HCT116 (cell line): ENCODE results near the gene IFNL4. TPM values are rescaled to one million over a fixed set of nuclear protein-coding genes. Genes with fewer than 3 reads are reported as not detected.

Source experiments
- ATAC-seq: fragments of 200-7000 bp; cut with Tn5 transposase; 2 replicates; pipeline ENCODE4 v1.9.1; 2020; ENCODE audit warnings: mild to moderate bottlenecking, moderate library complexity
- BruUV-seq: library from RNA; stranded (reverse); fragments of 400-500 nt; replicated peaks from 2 replicates; lab custom pipeline; 2021; lab: Mats Ljungman, UMichigan
- CTCF ChIA-PET: fragments of 300-600 bp; sonication (Branson Sonifier 250); formaldehyde crosslinking; loops from one replicate; lab custom pipeline; 2021; ENCODE audit warnings: antibody characterized with exemption; lab: Charles Lee
- POLR2A ChIA-PET: fragments of 300-600, 350-600 bp; sonication (Branson Sonifier 250); formaldehyde crosslinking; loops from one replicate; lab custom pipeline; 2021; ENCODE audit warnings: antibody characterized with exemption; lab: Charles Lee
- RAD21 ChIA-PET, 2 experiments: fragments of 300-600 bp; sonication (Branson Sonifier 250); formaldehyde crosslinking; loops; one replicate each; lab custom pipeline; 2023; ENCODE audit warnings: low total read pairs in 2 of 2; ENCODE audit not compliant: uncharacterized antibody in 2 of 2, unreplicated experiment in 2 of 2, low non-redundant PET in 1 of 2; lab: Charles Lee
- DNase-seq: peaks from one replicate; pipeline ENCODE4 v3.0.0-alpha.2; 2010; ENCODE audit warnings: low read depth, low spot score
- H2AFZ ChIP-seq: fragments of 200-600 bp; shearing (Covaris generic), sonication (generic); 2 replicates; pipeline ENCODE4 v1.6.1; 2017; ENCODE audit warnings: low read depth, mixed run types, mixed read lengths, antibody characterized with exemption, low read length; ENCODE audit not compliant: poor library complexity, severe bottlenecking
- H3K27ac ChIP-seq: 2 replicates; pipeline ENCODE4 v1.5.1; 2012; ENCODE audit warnings: low read depth, low read length
- H3K27me3 ChIP-seq: fragments of 200-600 bp; sonication (generic); 2 replicates; pipeline ENCODE4 v1.6.1; 2016; ENCODE audit warnings: mixed run types, low read length, mixed read lengths; ENCODE audit not compliant: insufficient read depth
- H3K36me3 ChIP-seq, 2 experiments: fragments of 200-500 bp in 1 of 2; fragments of 200-600 bp in 1 of 2; sonication (Bioruptor generic) in 1 of 2; sonication (generic) in 1 of 2; 2 replicates each; pipeline versions ENCODE4 v1.5.1 to v1.6.1; 2014 to 2016; ENCODE audit warnings: low read length in 2 of 2, inconsistent platforms in 1 of 2, mixed read lengths in 1 of 2, mixed run types in 1 of 2; ENCODE audit not compliant: insufficient read depth in 2 of 2, control insufficient read depth in 1 of 2
- H3K4me1 ChIP-seq, 2 experiments: fragments of 200-600 bp in 1 of 2; sonication (generic) in 1 of 2; 2 replicates each; pipeline versions ENCODE4 v1.5.1 to v1.6.1; 2012 to 2017; ENCODE audit warnings: low read length in 2 of 2, inconsistent platforms in 1 of 2, mild to moderate bottlenecking in 1 of 2, mixed read lengths in 1 of 2, mixed run types in 1 of 2, moderate library complexity in 1 of 2; ENCODE audit not compliant: insufficient read depth in 2 of 2, control insufficient read depth in 1 of 2
- H3K4me2 ChIP-seq: fragments of 200-600 bp; sonication (generic); 2 replicates; pipeline ENCODE4 v1.6.1; 2017; ENCODE audit warnings: mixed run types, low read length, mixed read lengths
- H3K4me3 ChIP-seq, 2 experiments: fragments of 200-600 bp in 1 of 2; sonication (generic) in 1 of 2; replicated peaks in 1 of 2; 2 replicates each; pipeline ENCODE4 v1.5.1; 2011 to 2016; ENCODE audit warnings: low read length in 2 of 2, control low read depth in 1 of 2, low read depth in 1 of 2, mild to moderate bottlenecking in 1 of 2, mixed read lengths in 1 of 2, mixed run types in 1 of 2
- H3K79me2 ChIP-seq: fragments of 200-600 bp; sonication (generic); 2 replicates; pipeline ENCODE4 v1.6.1; 2017; ENCODE audit warnings: mild to moderate bottlenecking, mixed run types, low read length, moderate library complexity, mixed read lengths; ENCODE audit not compliant: insufficient read depth
- H3K9ac ChIP-seq: fragments of 200-600 bp; sonication (generic); 2 replicates; pipeline ENCODE4 v1.6.1; 2016; ENCODE audit warnings: low read length, mixed read lengths
- H3K9me2 ChIP-seq: fragments of 200-600 bp; sonication (generic), shearing (Covaris generic); 2 replicates; pipeline ENCODE4 v1.6.1; 2017; ENCODE audit warnings: mixed run types, mild to moderate bottlenecking, moderate library complexity; ENCODE audit not compliant: insufficient read depth
- H3K9me3 ChIP-seq, 2 experiments: fragments of 200-500 bp in 1 of 2; fragments of 200-600 bp in 1 of 2; sonication (Bioruptor generic) in 1 of 2; sonication (generic) in 1 of 2; 2 replicates each; pipeline ENCODE4 v1.6.1; 2014 to 2017; ENCODE audit warnings: low read length in 2 of 2, mixed read lengths in 2 of 2, inconsistent platforms in 1 of 2, low read depth in 1 of 2, mild to moderate bottlenecking in 1 of 2, mixed run types in 1 of 2, moderate library complexity in 1 of 2; ENCODE audit not compliant: control insufficient read depth in 1 of 2, insufficient read depth in 1 of 2
- H4K20me1 ChIP-seq: fragments of 200-600 bp; sonication (generic), shearing (Covaris generic); 2 replicates; pipeline ENCODE4 v1.6.1; 2017; ENCODE audit warnings: mixed run types, mild to moderate bottlenecking, moderate library complexity; ENCODE audit not compliant: insufficient read depth
- CBX3 ChIP-seq: IDR thresholded peaks from 2 replicates; pipeline ENCODE4 v1.6.1; 2012; ENCODE audit warnings: low read depth
- CTCF ChIP-seq, 3 experiments: fragments of 200-600 bp in 1 of 3; sonication (generic) in 1 of 3; IDR thresholded peaks in 2 of 3; conservative IDR thresholded peaks in 1 of 3; 2 replicates each; pipeline ENCODE4 v1.5.1; 2012 to 2017; ENCODE audit warnings: low read depth in 2 of 3, low read length in 2 of 3, antibody characterized with exemption in 1 of 3, borderline replicate concordance in 1 of 3, control low read depth in 1 of 3, mild to moderate bottlenecking in 1 of 3, mixed read lengths in 1 of 3, mixed run types in 1 of 3, moderate library complexity in 1 of 3; ENCODE audit not compliant: insufficient read depth in 1 of 3
- JUND ChIP-seq: IDR thresholded peaks from 2 replicates; pipeline ENCODE4 v1.6.1; 2012
- RAD21 ChIP-seq: IDR thresholded peaks from 2 replicates; pipeline ENCODE4 v1.6.1; 2012; ENCODE audit warnings: low read depth, mild to moderate bottlenecking
- SP1 ChIP-seq: IDR thresholded peaks from 2 replicates; pipeline ENCODE4 v1.6.1; 2012; ENCODE audit warnings: low read depth
- SRF ChIP-seq: IDR thresholded peaks from 2 replicates; pipeline ENCODE4 v1.6.1; 2012; ENCODE audit warnings: low read depth
- ZFX ChIP-seq: fragments of 450-650 bp; IDR thresholded peaks from 2 replicates; pipeline ENCODE4 v1.6.1; 2017
- intact Hi-C: fragments of 100-400 bp; cut with micrococcal nuclease; formaldehyde crosslinking; loops from 2 replicates; pipeline ENCODE4 v1.10.0; 2022
- total RNA-seq: library from RNA; stranded (reverse); gene quantifications from one replicate; pipeline ENCODE4 v1.2.1, GENCODE V29; 2021; ENCODE audit not compliant: unreplicated experiment

Gene IFNL4
- total RNA-seq, 1 experiment from 2014 or later, result not detected

GRCh38 chr19:39212375-39212742, 36.3 kb downstream of the IFNL4 start:
- Histone ChIP-seq H3K9ac (no peak overlapping the region), H3K27me3 (no peaks in the 10 kb centered on the region), H3K36me3 (no peaks in the 10 kb centered on the region), H2AFZ (peak overlapping the region; percentile 93), H3K9me2 (no peaks in the 10 kb centered on the region), H3K4me3 (no peak overlapping the region), H3K79me2 (no peaks in the 10 kb centered on the region), H4K20me1 (no peaks in the 10 kb centered on the region), H3K4me1 (peaks cover 9 to 12% of the 10 kb centered on the region in 2 experiments; a peak in 3 of 4 replicates), H3K9me3 (no peaks in the 10 kb centered on the region), H3K27ac (no peak overlapping the region), H3K4me2 (peak overlapping the region; percentile 63)
- TF ChIP-seq CBX3 (peak; percentile 72; the same call in 1 of the 2 replicates), ZFX (no peak), CTCF (IDR thresholded peaks at IDR 0.05 in 2 of 3, conservative IDR thresholded peaks at IDR 0.05 in 1 of 3; ENCODE audit: borderline replicate concordance in 1 of 3, insufficient read depth in 1 of 3, low read depth in 2 of 3, low read length in 2 of 3) (peak; percentile 68 to 96 (median 85)), SRF (peak; percentile 78; the same call in 1 of the 2 replicates), RAD21 (peak; percentile 98), JUND (no peak), SP1 (no peak)
- RAD21 ChIA-PET, result interaction anchor here (0.7 to 0.8 kb wide), 3 partner anchors 24 to 115 kb away, joined by 3 read pairs; no protein-coding TSS in a partner anchor
- BruUV-seq, result no TSS peak
- CTCF ChIA-PET, result interaction anchor here (0.7 to 3.8 kb wide), 7 partner anchors 89 to 161 kb away, joined by 3 to 32 read pairs (median 5); partner anchors contain the start of gene SAMD4B
- POLR2A ChIA-PET, result interaction anchor here (1.2 kb wide), 1 partner anchor 111 kb away, joined by 3 read pairs; no protein-coding TSS in a partner anchor
- peak; percentile 97 for ATAC-seq
- peak; percentile 53 for DNase-seq
- intact Hi-C loops, result loop anchor here (1.0 to 10.0 kb wide), 5 partner anchors 116 to 322 kb away; partner anchors contain the start of genes EID2B, MED29, PAF1 and PLEKHG2
